Measurements from ENCODE around the gene POLR2F.
"Not testable (repeated sequence)": the region's sequence is repeated elsewhere in the genome, so short reads cannot be mapped to it uniquely, and the experiment has no call there.

Gene POLR2F

DNA sequence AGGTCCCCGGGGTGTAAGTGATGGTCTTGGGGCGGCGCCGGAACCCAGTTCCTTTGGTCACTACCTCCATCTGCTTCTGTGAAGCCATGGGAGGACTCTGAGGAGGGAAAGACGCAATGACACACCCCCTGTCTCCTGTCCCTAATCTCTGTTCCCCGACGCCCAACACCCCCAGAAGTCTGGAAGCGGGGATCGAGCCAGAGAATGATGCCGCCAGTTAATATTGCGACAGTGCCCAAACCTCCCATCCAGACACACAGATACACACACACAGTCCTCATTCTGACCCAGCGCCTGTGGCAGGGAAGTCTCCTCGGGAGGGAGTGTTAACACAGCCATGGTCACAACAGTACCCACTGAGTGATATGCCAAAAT is 450 bp upstream of the POLR2F start:
- TF ChIP-seq, protein P1, sequence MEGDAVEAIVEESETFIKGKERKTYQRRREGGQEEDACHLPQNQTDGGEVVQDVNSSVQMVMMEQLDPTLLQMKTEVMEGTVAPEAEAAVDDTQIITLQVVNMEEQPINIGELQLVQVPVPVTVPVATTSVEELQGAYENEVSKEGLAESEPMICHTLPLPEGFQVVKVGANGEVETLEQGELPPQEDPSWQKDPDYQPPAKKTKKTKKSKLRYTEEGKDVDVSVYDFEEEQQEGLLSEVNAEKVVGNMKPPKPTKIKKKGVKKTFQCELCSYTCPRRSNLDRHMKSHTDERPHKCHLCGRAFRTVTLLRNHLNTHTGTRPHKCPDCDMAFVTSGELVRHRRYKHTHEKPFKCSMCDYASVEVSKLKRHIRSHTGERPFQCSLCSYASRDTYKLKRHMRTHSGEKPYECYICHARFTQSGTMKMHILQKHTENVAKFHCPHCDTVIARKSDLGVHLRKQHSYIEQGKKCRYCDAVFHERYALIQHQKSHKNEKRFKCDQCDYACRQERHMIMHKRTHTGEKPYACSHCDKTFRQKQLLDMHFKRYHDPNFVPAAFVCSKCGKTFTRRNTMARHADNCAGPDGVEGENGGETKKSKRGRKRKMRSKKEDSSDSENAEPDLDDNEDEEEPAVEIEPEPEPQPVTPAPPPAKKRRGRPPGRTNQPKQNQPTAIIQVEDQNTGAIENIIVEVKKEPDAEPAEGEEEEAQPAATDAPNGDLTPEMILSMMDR (IDR thresholded peaks at IDR 0.05; ENCODE audit: low read depth, low read length, missing control alignments): no peak
- in situ Hi-C loops (cut with HindIII; ENCODE audit: low sequenced_read_pairs): no loop called here
- peak overlapping the region; percentile 94 for H3K4me3 ChIP-seq (ENCODE audit: low read depth, low read length)
- no peak for DNase-seq (ENCODE audit: low read depth)

DNA sequence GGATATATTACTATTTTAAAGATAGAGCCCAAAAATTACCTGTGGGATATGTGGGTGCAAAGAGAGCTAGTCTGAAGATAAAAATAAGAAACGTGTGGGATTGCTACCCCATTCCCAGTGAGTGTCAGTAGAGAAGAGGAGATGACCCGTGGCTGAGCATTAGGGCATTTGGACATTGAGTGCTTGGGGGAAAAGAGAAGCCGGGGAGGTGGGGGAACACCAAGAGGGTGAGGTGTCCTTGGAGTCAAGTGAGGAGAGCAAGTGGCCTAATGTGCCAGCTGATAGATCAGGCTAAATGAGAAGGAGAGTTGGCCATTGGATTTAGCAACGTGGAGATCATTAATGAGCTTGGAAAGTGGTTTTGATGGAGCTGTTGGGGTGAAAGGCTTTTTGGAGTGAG is 1.2 kb downstream of the POLR2F start:
- TF ChIP-seq, protein P1 (IDR thresholded peaks at IDR 0.05; ENCODE audit: low read depth, low read length, missing control alignments): no peak
- in situ Hi-C loops (cut with HindIII; ENCODE audit: low sequenced_read_pairs): no loop called here
- no peak for DNase-seq (ENCODE audit: low read depth)
- peak overlapping the region; percentile 94 for H3K4me3 ChIP-seq (ENCODE audit: low read depth, low read length)

DNA sequence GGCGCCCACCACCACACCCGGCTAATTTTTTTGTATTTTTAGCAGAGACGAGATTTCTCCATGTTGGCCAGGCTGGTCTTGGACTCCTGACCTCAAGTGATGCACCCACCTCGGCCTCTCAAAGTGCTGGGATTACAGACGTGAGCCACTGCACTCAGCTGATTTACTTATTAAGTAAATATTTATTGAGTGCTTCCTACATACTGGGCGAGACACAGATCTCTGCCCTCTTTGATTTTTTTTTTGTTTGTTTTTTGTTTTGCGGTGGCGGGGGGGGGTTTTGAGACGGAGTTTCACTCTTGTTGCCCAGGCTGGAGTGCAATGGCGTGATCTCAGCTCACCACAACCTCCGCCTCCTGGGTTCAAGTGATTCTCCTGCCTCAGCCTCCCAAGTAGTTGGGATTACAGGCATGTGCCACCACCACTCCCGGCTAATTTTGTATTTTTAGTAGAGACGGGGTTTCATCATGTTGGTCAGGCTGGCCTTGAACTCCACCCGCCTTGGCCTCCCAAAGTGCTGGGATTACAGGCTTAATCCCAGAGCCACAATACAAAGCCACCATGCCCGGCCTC is 2.4 kb downstream of the POLR2F start:
- in situ Hi-C loops (cut with HindIII; ENCODE audit: low sequenced_read_pairs); H3K4me3 ChIP-seq (ENCODE audit: low read depth, low read length); DNase-seq (ENCODE audit: low read depth): not testable (repeated sequence)

DNA sequence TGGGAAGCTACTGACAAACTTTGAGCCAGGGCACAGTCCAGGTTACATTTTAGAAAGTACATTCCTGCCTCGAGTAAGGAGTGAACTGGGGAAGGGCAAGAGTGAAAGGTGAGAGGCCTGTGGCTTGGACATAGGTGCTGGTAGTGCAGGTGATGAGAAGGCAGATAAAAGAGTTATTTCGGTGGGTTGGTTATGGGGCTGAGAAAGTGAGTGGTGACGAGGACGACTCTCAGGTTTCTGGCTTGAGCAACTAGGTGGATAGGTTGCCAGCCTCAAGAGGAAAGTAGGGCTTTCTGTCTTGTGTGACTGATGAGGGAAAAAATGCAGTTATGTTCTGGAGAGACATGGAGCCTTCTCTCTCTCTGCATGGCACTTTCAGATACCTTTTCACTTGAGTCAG is 3.7 kb downstream of the POLR2F start:
- H3K4me3 ChIP-seq (ENCODE audit: low read depth, low read length): no peak overlapping the region
- TF ChIP-seq, protein P1 (IDR thresholded peaks at IDR 0.05; ENCODE audit: low read depth, low read length, missing control alignments): no peak
- DNase-seq (ENCODE audit: low read depth): no peak
- in situ Hi-C loops (cut with HindIII; ENCODE audit: low sequenced_read_pairs): no loop called here

DNA sequence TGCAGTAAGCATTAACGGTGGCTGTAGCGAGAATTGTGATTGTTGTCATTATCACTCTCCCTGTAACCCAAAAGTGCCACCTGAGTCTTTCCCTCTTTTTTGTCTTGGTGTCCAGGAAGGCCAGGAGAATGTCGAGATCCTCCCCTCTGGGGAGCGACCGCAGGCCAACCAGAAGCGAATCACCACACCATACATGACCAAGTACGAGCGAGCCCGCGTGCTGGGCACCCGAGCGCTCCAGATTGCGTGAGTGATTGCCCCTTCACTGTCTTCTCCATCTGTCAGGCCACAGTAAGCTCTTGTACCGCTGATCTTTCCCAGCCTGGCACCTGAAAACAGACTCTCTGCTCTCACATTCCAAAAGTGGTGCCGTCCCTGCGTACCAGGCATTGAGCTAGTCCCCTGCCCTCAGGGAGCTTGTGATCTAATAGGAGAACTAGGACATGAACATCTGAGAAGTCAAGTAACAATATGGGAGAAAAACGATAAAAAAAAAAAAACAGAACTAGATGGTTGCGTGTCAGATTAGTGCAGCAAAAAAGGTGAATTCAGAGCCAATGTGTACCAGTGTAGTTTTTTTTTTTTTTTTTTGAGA is 5.8 kb downstream of the POLR2F start:
- in situ Hi-C loops (cut with HindIII; ENCODE audit: low sequenced_read_pairs): no loop called here
- DNase-seq (ENCODE audit: low read depth): no peak
- H3K4me3 ChIP-seq (ENCODE audit: low read depth, low read length): no peak overlapping the region
- TF ChIP-seq, protein P1 (IDR thresholded peaks at IDR 0.05; ENCODE audit: low read depth, low read length, missing control alignments): no peak

DNA sequence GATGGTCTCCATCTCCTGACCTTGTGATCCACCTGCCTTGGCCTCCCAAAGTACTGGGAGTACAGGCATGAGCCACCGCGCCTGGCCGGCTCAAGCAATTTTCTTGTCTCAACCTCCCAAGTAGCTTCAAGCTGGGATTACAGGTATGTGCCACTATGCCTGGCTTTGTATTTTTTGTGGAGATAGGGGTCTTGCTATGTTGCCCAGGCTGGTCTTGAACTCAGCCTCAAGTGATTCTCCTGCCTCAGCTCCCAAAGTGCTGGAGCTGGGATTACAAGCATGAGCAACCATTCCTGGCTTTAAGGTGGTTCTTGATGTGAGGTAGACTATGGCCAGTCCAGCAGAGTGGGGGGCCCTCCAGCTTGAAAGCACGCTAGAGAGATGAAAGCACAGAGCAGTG is 7.6 kb downstream of the POLR2F start:
- DNase-seq (ENCODE audit: low read depth): no peak
- no peak overlapping the region for H3K4me3 ChIP-seq (ENCODE audit: low read depth, low read length)
- in situ Hi-C loops (cut with HindIII; ENCODE audit: low sequenced_read_pairs): no loop called here
- TF ChIP-seq, protein P1 (IDR thresholded peaks at IDR 0.05; ENCODE audit: low read depth, low read length, missing control alignments): no peak

DNA sequence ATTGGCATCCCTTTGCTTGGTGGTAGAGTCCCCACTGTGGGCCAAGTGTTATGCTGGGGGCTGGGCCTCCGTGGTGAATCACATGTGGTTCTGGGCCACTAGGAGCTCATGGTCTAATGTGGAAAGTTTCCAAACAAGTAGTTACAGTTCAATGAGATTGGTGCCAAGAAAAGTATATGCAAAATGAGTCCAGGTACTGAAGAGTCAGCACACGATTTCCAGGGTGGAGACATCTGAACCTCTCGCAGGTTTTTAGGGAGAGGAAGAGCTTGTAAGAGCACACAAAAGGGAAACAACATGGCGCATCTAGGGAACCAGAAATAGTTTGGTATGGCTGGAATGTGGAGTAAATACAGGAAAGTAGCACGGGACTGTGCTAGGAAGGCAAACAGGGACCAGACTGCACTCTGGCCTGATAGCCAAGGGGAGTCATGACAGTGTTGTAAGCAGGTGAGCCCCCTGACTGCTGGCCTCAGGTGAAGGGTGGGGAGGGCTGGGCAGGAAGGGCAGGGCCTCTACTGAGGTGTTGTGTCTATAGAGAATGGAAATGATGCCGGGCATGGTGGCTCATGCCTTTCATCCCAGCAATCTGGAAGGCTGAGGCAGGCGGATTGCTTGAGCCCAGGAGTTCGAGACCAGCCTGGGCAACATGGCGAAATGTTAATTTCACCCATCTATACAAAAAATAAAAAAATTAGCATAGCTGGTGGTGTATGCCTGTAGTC is 12.6 kb downstream of the POLR2F start:
- DNase-seq (ENCODE audit: low read depth): peak; percentile 19
- in situ Hi-C loops (cut with HindIII; ENCODE audit: low sequenced_read_pairs): no loop called here
- H3K4me3 ChIP-seq (ENCODE audit: low read depth, low read length): no peak overlapping the region
- TF ChIP-seq, protein P1 (IDR thresholded peaks at IDR 0.05; ENCODE audit: low read depth, low read length, missing control alignments): no peak
